Stimulated activated CD4-positive, alpha-beta T cell treated with anti-CD3 and anti-CD28 coated beads, Interleukin-12 subunit alpha, Interleukin-12 subunit beta, amount 100 ng/mL, for 48 hours (primary cell): ENCODE measurements around the gene PRCP.
"Not testable (repeated sequence)": the region's sequence is repeated elsewhere in the genome, so short reads cannot be mapped to it uniquely, and the experiment has no call there.

Experiments used
- DNase-seq, 3 donors: peaks; one replicate each; pipeline ENCODE4 v3.0.0-alpha.2; 2020; ENCODE audit warnings: low read depth in 2 of 3, low spot score in 1 of 3

The PRCP gene

GRCh38 chr11:82900277-82901164 lies at the start of gene PRCP:
TSS of gene PRCP (minus strand) at chr11:82900430. CDS start at chr11:82900402, 28 bp downstream.
- DNase-seq: peak; percentile 90 to 94 (median 91)

- no peak for DNase-seq
These were observed 49.1 kb upstream of the PRCP start for GRCh38 chr11:82949352-82949751.

GRCh38 chr11:82945682-82946081 lies 45.5 kb upstream of the PRCP start:
- no peak for DNase-seq

- not testable (repeated sequence) for DNase-seq
These were observed 44.8 kb upstream of the PRCP start for GRCh38 chr11:82945041-82945440.

- no peak for DNase-seq
These were observed 44.0 kb upstream of the PRCP start for GRCh38 chr11:82944198-82944597.

GRCh38 chr11:82943430-82943829 lies 43.2 kb upstream of the PRCP start:
- not testable (repeated sequence) for DNase-seq

GRCh38 chr11:82942376-82942775 lies 42.1 kb upstream of the PRCP start:
- DNase-seq: no peak

- no peak for DNase-seq
These were observed 39.2 kb upstream of the PRCP start for GRCh38 chr11:82939456-82939855.

- DNase-seq: no peak
These were observed 37.3 kb upstream of the PRCP start for GRCh38 chr11:82937554-82937953.

- DNase-seq: no peak
These were observed 36.0 kb upstream of the PRCP start for GRCh38 chr11:82936261-82936660.

- DNase-seq: no peak
These were observed 32.3 kb upstream of the PRCP start for GRCh38 chr11:82932564-82932963.

GRCh38 chr11:82930734-82931133 lies 30.5 kb upstream of the PRCP start:
- no peak for DNase-seq

- no peak for DNase-seq
These were observed 30.0 kb upstream of the PRCP start for GRCh38 chr11:82930229-82930628.

GRCh38 chr11:82929121-82929520 lies 28.9 kb upstream of the PRCP start:
- DNase-seq: no peak

GRCh38 chr11:82927264-82927880 lies 27.1 kb upstream of the PRCP start:
- peak in 1 of 3 donors; percentile 24 for DNase-seq

- DNase-seq: no peak
These were observed 24.4 kb upstream of the PRCP start for GRCh38 chr11:82924522-82925224.

GRCh38 chr11:82922396-82923173 lies 22.4 kb upstream of the PRCP start:
- DNase-seq: not testable (repeated sequence)

- not testable (repeated sequence) for DNase-seq
These were observed 20.0 kb upstream of the PRCP start for GRCh38 chr11:82920227-82920626.

- not testable (repeated sequence) for DNase-seq
These were observed 19.6 kb upstream of the PRCP start for GRCh38 chr11:82919786-82920185.

- no peak for DNase-seq
These were observed 8.9 kb upstream of the PRCP start for GRCh38 chr11:82909015-82909640.

GRCh38 chr11:82908311-82908710 lies 8.1 kb upstream of the PRCP start:
- no peak for DNase-seq
